ENCODE results near the gene ARL6IP1. TPM values are rescaled to one million over a fixed set of nuclear protein-coding genes. Genes with fewer than 3 reads are reported as not detected.

Gene ARL6IP1
- polyA plus RNA-seq, 1 of the 3 experiments (the other 2 are of a cell fraction), result 95.8 TPM

GRCh38 chr16:18841833-18842525, 40.6 kb upstream of the ARL6IP1 start:
- DNase-seq, result no peak
- H3K9me3 ChIP-seq, result no peaks in the 10 kb centered on the region
- peaks cover 16% of the 10 kb centered on the region; the same call in 1 of the 2 replicates for H3K79me2 ChIP-seq (ENCODE audit: insufficient read depth)
- WGBS (ENCODE audit: low lambda C conversion rate), result 93% methylated on average over 7 of the region's 7 CpGs
- H3F3A ChIP-seq (replicated peaks; ENCODE audit: insufficient read depth), result peaks cover 4% of the 10 kb centered on the region
- peaks cover 74 to 93% of the 10 kb centered on the region in 2 experiments for H3K36me3 ChIP-seq (replicated peaks in 1 of 2; ENCODE audit: control insufficient read depth in 1 of 2, insufficient read depth in 2 of 2, low read length in 1 of 2)
- no peaks in the 10 kb centered on the region for H4K20me1 ChIP-seq (ENCODE audit: insufficient read depth)
- H3K27ac ChIP-seq (ENCODE audit: low read depth in 2 of 2, low read length in 1 of 2), result no peak overlapping the region
- no peak overlapping the region for H3K9ac ChIP-seq
- no peaks in the 10 kb centered on the region for H3K9me2 ChIP-seq
- CTCF ChIA-PET, result no interaction called here
- H3K27me3 ChIP-seq (ENCODE audit: insufficient read depth), result no peaks in the 10 kb centered on the region
- no peaks in the 10 kb centered on the region for H3K4me1 ChIP-seq (ENCODE audit: control insufficient read depth in 1 of 2, insufficient read depth in 2 of 2, low read depth in 1 of 2, low read length in 1 of 2)
- POLR2A ChIA-PET, result no interaction called here
- H3K4me2 ChIP-seq, result no peak overlapping the region
- no peak overlapping the region for H3K4me3 ChIP-seq (ENCODE audit: low read depth in 2 of 2, low read length in 1 of 2)
- no peak for TF ChIP-seq ELF1 (IDR thresholded peaks at IDR 0.05)
- no peak for TF ChIP-seq RCOR1 (IDR thresholded peaks at IDR 0.05; ENCODE audit: low read length)
- TF ChIP-seq TAF1 (IDR thresholded peaks at IDR 0.05; ENCODE audit: borderline replicate concordance, low read depth, low read length), result no peak
- no peak for TF ChIP-seq EZH2phosphoT487 (IDR thresholded peaks at IDR 0.05; ENCODE audit: borderline replicate concordance, low read depth)
- no peak for TF ChIP-seq SMC3 (IDR thresholded peaks at IDR 0.05; ENCODE audit: low read depth, low read length)
- TF ChIP-seq MXI1 (IDR thresholded peaks at IDR 0.05; ENCODE audit: low read depth, low read length), result no peak
- TF ChIP-seq SIN3A (IDR thresholded peaks at IDR 0.05; ENCODE audit: borderline replicate concordance, low read depth, low read length), result no peak
- no peak for TF ChIP-seq EP300 (IDR thresholded peaks at IDR 0.05; ENCODE audit: borderline replicate concordance in 1 of 2, low read depth in 1 of 2, low read length in 1 of 2)
- no peak for TF ChIP-seq TCF12 (IDR thresholded peaks at IDR 0.05)
- no peak for TF ChIP-seq CTCF (IDR thresholded peaks at IDR 0.05)
- no peak for TF ChIP-seq NFIC (IDR thresholded peaks at IDR 0.05; ENCODE audit: borderline replicate concordance)
- TF ChIP-seq RXRA (IDR thresholded peaks at IDR 0.05; ENCODE audit: borderline replicate concordance, low read depth), result no peak
- no peak for TF ChIP-seq REST (IDR thresholded peaks at IDR 0.05; ENCODE audit: low read depth, low read length)
- TF ChIP-seq JUND (IDR thresholded peaks at IDR 0.05), result no peak
- no peak for TF ChIP-seq ZBTB33 (IDR thresholded peaks at IDR 0.05; ENCODE audit: borderline replicate concordance, low read depth)
- TF ChIP-seq RFX5 (IDR thresholded peaks at IDR 0.05; ENCODE audit: low read length), result no peak
- TF ChIP-seq MAX (IDR thresholded peaks at IDR 0.05; ENCODE audit: low read depth), result no peak
- TF ChIP-seq GABPA (IDR thresholded peaks at IDR 0.05; ENCODE audit: low read depth), result no peak
- TF ChIP-seq USF2 (IDR thresholded peaks at IDR 0.05; ENCODE audit: borderline replicate concordance, low read depth, low read length), result no peak
- no peak for TF ChIP-seq POLR2AphosphoS5 (IDR thresholded peaks at IDR 0.05; ENCODE audit: low read depth, low read length)
- no peak overlapping the region for H2AFZ ChIP-seq (ENCODE audit: low read depth)
